GM12892 (cell line): ENCODE measurements around the gene CSNK2A2.

ENCODE experiments used
- POLR2A ChIP-seq: IDR thresholded peaks from 2 replicates; pipeline ENCODE4 v1.6.1; 2011; ENCODE audit warnings: low read depth, low read length, control low read depth
- POLR2AphosphoS5 ChIP-seq: IDR thresholded peaks from 2 replicates; pipeline ENCODE4 v1.6.1; 2011; ENCODE audit warnings: low read depth, low read length, control low read depth
- TAF1 ChIP-seq: IDR thresholded peaks from 2 replicates; pipeline ENCODE4 v1.6.1; 2011; ENCODE audit warnings: low read depth, mild to moderate bottlenecking, control low read depth, low read length, borderline replicate concordance

DNA sequence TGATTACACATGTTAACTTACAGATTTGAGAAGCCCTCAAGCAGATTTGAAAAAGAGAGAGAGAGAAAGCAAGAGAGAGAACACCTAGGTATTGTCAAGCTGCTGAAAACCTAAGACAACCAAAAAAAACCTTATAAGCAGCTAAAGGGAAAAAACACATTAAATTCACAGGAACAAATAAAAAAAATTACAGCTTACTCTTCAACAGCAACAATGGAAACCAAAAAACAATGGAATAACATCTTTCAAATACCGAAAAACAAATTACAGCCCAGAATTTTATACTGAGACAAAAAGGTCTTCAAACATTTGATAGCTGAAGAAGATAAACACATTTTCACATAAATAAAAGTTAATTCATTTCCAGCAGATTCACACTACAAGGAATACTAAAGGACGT is 60.3 kb downstream of the CSNK2A2 start:
- no peak for TF ChIP-seq POLR2AphosphoS5
- TF ChIP-seq POLR2A, result no peak
- no peak for TF ChIP-seq TAF1
